ENCODE data around the gene DPYD.

DPYD gene

DNA sequence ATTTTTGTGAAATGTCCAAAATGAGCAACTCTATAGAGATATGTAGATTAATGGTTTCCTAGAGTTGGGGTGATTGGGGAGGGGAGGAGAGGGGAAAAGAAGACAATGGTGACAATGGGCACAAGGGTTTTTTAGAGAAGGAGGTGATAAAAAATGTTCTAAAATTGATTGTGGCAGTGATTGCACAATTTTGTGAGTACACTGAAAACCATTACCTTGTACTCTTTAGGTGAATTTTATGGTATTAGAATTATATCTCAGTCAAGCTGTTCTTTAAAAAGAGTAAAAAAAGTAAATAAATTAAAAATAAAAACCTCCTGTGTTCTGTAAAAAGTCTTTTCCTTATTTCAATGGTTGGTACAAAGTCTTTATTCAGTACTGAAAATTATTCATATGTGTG lies 869.0 kb downstream of the DPYD start:
- DNase-seq (ENCODE audit: low spot score): no peak
- H3K4me1 Mint-ChIP-seq (ENCODE audit: low read depth): no peaks in the 10 kb centered on the region
- no peaks in the 10 kb centered on the region for H3K36me3 Mint-ChIP-seq (ENCODE audit: low read depth)
- peaks cover 2% of the 10 kb centered on the region for H3K27me3 Mint-ChIP-seq (ENCODE audit: low read depth)
- peaks cover 9% of the 10 kb centered on the region for H3K9me3 Mint-ChIP-seq
- no peak overlapping the region for H3K4me3 Mint-ChIP-seq
- H3K27ac Mint-ChIP-seq: no peak overlapping the region

DNA sequence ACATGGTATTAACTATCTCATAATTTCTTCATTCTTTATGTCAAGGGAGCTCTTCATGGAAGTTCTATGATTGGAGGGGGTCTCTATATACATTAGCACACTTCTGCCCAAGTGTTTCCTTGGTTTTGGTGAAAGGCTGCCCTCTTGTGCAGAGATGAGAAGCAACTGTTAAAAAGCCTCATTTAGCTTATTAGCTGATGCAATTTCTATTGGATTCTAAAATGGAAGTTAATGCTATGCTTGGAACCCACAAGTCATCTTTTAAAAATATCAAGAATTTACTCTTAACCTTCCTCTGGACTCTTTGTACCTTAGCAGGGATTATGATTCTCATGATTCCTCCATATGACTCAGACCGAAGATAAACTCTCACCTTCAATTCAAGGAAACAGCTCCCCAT lies 870.3 kb downstream of the DPYD start:
- no peak for DNase-seq (ENCODE audit: low spot score)
- peaks cover 4% of the 10 kb centered on the region for H3K9me3 Mint-ChIP-seq
- H3K4me1 Mint-ChIP-seq (ENCODE audit: low read depth): no peaks in the 10 kb centered on the region
- peaks cover 2% of the 10 kb centered on the region for H3K27me3 Mint-ChIP-seq (ENCODE audit: low read depth)
- no peaks in the 10 kb centered on the region for H3K36me3 Mint-ChIP-seq (ENCODE audit: low read depth)
- no peak overlapping the region for H3K4me3 Mint-ChIP-seq
- no peak overlapping the region for H3K27ac Mint-ChIP-seq

DNA sequence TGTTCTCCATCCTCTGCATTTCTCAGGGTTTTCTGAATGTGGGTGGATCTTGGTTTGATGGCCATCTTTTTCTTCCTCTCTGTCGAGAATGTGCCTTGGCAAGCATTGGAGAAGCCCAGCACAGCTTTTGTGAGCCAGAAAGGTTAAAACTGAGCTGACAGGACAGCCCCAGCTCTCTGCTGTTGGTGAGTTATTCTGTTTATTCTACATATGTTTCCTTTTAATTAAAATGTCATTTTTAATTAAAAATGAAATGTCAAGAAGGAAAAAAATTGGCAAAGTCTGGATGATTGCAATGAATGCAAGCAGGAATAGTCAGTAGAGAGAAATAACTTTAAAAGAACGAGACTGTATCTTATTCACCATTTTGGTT lies 873.4 kb downstream of the DPYD start:
- DNase-seq (ENCODE audit: low spot score): no peak
- H3K4me1 Mint-ChIP-seq (ENCODE audit: low read depth): no peaks in the 10 kb centered on the region
- H3K4me3 Mint-ChIP-seq: no peak overlapping the region
- H3K9me3 Mint-ChIP-seq: no peaks in the 10 kb centered on the region
- no peaks in the 10 kb centered on the region for H3K36me3 Mint-ChIP-seq (ENCODE audit: low read depth)
- H3K27me3 Mint-ChIP-seq (ENCODE audit: low read depth): peaks cover 2% of the 10 kb centered on the region
- no peak overlapping the region for H3K27ac Mint-ChIP-seq

DNA sequence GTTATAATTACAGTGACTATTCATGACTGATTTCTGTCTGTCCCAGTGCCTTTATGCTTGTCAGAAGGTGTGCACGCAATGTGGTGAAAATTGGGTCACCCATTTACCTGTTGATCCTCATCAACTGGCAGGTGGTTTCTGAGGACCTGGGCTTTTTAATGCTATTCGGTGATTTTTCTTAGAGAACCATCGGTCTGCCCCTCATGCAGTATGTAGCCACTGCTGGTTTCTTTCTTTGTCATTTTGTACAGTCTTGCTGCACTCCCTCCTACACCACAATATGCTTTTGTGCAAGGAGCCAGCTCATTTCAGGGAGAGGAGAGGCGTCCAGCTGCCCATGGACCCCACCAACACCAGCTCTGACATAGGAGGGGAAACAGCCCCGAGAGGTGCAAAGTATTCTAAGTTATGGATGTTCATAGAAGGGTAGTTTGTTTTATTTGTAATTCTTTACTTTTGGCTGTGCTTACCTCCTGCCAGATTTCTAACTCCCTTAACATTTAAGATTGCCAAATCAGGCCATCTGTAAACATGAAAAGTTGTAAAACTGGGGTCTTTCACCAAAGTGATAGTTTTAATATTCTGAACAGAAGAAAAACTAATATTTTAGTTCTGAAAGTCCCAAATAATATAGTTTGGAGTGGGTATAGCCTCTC lies 873.9 kb downstream of the DPYD start:
- H3K27ac Mint-ChIP-seq: no peak overlapping the region
- H3K36me3 Mint-ChIP-seq (ENCODE audit: low read depth): no peaks in the 10 kb centered on the region
- no peak overlapping the region for H3K4me3 Mint-ChIP-seq
- H3K4me1 Mint-ChIP-seq (ENCODE audit: low read depth): no peaks in the 10 kb centered on the region
- DNase-seq (ENCODE audit: low spot score): no peak
- H3K27me3 Mint-ChIP-seq (ENCODE audit: low read depth): peaks cover 2% of the 10 kb centered on the region
- H3K9me3 Mint-ChIP-seq: no peaks in the 10 kb centered on the region

DNA sequence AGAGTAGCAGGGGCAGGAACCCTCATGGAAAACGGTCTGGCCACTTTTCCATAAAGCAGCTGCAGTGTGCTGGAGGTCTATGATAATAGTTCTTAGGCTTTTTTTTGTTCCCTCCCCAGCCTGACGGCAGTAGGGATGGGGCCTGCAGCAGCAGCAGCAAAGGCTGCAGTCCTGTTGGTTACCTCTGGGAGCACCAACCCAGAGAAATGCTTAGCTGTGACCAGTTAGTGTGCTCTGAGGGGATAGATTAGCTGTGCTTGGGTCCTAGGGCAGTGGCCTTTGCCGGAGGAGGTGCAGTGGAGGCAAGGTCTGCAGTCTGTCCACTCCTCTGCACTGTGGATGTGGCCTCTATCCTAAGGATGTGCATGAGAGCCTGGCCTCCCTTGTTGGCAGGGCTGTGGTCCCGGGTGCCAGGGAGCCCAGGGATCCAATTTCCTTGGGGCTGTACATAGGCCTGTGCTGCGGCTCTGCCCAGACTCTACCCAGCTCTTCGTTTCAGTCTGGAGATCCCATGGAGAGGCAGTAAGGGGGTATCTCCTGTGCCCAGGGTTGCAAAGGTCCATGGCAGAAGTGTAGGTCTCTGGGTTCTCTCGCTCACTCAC lies 876.6 kb downstream of the DPYD start:
- DNase-seq (ENCODE audit: low spot score): no peak
- Mint-ChIP-seq H3K36me3 (ENCODE audit: low read depth) (no peaks in the 10 kb centered on the region), H3K27me3 (ENCODE audit: low read depth) (no peaks in the 10 kb centered on the region), H3K4me3 (no peak overlapping the region), H3K4me1 (ENCODE audit: low read depth) (no peaks in the 10 kb centered on the region), H3K27ac (no peak overlapping the region), H3K9me3 (peaks cover 5% of the 10 kb centered on the region)

DNA sequence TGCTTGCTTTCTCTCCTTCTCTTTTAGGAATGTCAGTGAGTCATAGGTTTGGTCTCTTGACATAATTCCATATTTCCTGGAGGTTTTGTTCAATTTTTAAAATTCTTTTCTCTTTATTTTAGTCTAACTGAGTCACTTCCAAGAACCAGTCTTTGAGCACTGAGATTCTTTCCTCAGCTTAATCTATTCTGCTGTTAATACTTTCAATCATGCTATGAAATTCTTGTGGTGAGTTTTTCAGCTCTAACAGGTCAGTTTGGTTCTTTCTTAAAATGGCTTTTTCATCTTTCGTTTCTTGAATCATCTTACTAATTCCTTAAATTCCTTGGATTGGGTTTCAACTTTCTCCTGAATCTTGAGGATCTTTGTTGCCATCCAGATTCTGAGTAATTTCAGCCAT lies 878.3 kb downstream of the DPYD start:
- Mint-ChIP-seq H3K9me3 (peaks cover 5% of the 10 kb centered on the region), H3K4me1 (ENCODE audit: low read depth) (no peaks in the 10 kb centered on the region), H3K4me3 (no peak overlapping the region), H3K27ac (no peak overlapping the region), H3K36me3 (ENCODE audit: low read depth) (no peaks in the 10 kb centered on the region), H3K27me3 (ENCODE audit: low read depth) (no peaks in the 10 kb centered on the region)
- no peak for DNase-seq (ENCODE audit: low spot score)

DNA sequence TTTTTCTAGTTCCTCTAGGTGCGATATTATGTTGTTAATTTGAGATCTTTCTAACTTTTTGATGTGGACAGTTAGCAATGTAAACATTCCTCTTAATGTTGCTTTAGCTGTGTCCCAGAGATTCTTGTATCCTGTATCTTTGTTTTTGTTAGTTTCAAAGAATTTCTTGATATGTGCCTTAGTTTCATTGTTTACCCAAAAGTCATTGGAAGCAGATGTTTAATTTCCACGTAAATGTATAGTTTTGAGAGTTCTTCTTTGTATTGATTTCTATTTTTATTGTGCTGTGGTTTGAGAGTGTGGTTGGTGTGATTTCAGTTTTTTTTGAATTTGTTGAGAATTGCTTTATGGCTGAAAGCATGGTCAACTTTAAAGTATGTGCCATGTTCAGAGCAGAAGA lies 879.8 kb downstream of the DPYD start:
- Mint-ChIP-seq H3K27me3 (ENCODE audit: low read depth) (no peaks in the 10 kb centered on the region), H3K9me3 (peaks cover 5% of the 10 kb centered on the region), H3K4me3 (no peak overlapping the region), H3K27ac (no peak overlapping the region), H3K36me3 (ENCODE audit: low read depth) (no peaks in the 10 kb centered on the region), H3K4me1 (ENCODE audit: low read depth) (no peaks in the 10 kb centered on the region)
- no peak for DNase-seq (ENCODE audit: low spot score)

DNA sequence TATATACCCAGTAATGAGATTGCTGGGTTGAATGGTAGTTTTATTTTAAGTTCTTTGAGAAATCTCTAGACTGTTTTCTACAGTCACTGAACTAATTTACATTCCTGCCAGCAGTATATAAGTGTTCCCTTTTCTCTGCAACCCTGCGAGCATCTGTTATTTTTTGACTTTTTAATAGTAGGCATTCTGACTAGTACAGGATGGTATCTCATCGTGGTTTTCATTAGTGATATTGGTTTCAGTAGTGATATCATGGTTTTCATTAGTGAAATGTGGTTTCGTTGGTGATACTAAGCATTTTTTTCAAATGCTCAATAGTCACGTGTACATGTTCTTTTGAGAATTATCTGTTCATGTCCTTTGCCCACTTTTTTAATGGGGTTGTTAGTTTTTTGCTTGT lies 882.4 kb downstream of the DPYD start:
- H3K27ac Mint-ChIP-seq: no peak overlapping the region
- H3K36me3 Mint-ChIP-seq (ENCODE audit: low read depth): no peaks in the 10 kb centered on the region
- H3K4me3 Mint-ChIP-seq: no peak overlapping the region
- no peak for DNase-seq (ENCODE audit: low spot score)
- no peaks in the 10 kb centered on the region for H3K4me1 Mint-ChIP-seq (ENCODE audit: low read depth)
- peaks cover 5% of the 10 kb centered on the region for H3K9me3 Mint-ChIP-seq
- no peaks in the 10 kb centered on the region for H3K27me3 Mint-ChIP-seq (ENCODE audit: low read depth)

DNA sequence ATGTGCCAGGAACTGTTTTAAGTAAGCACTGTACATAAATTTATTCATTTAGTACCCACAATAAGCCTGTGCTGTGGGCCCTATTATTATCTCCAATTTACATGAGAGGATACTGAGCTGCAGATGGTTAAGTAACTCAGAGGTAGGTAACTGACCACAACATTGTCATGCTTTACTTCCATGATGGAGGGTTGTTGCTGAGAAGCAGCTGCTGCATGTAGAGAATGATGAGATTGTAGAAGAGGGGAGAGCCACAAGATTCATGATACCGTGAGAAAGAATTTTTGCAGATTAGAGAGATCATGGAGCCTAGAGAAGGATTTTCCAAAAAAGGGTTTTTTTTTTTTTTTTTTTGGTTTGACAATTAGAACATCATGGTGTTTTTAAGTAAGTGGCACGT lies 886.2 kb downstream of the DPYD start:
- DNase-seq (ENCODE audit: low spot score): no peak
- Mint-ChIP-seq H3K27ac (no peak overlapping the region), H3K9me3 (no peaks in the 10 kb centered on the region), H3K27me3 (ENCODE audit: low read depth) (no peaks in the 10 kb centered on the region), H3K4me3 (no peak overlapping the region), H3K36me3 (ENCODE audit: low read depth) (no peaks in the 10 kb centered on the region), H3K4me1 (ENCODE audit: low read depth) (no peaks in the 10 kb centered on the region)

DNA sequence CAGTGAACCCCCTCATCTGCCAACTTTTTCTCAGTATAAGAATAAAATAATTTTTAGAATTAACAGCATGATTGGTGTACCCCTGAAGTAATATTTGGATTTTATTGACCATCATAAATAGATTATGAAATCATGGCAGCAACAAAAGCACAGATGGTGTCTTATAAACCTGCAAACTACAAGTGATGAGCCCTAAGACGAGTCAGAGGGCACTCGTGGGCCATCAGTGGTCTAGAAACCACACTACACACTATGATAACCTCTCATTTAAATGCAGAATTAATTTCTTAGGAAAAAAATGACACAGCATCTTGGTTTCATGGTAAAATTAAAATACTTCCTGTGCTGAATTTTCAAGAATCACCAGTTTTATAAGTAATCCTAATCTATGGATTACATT lies 886.9 kb downstream of the DPYD start:
- Mint-ChIP-seq H3K27ac (no peak overlapping the region), H3K36me3 (ENCODE audit: low read depth) (no peaks in the 10 kb centered on the region), H3K4me3 (no peak overlapping the region)

More for the DNA sequence above, 886.9 kb downstream of the DPYD start:
- Mint-ChIP-seq H3K27me3 (ENCODE audit: low read depth) (no peaks in the 10 kb centered on the region), H3K9me3 (no peaks in the 10 kb centered on the region), H3K4me1 (ENCODE audit: low read depth) (no peaks in the 10 kb centered on the region)
- no peak for DNase-seq (ENCODE audit: low spot score)

Measured in T-helper 2 cell treated with Interferon-gamma antibody and Interleukin-4, amounts not matched to agents 5 μg/mL and 100 μg/mL, for 36 hours (primary cell).